Activated CD4-positive, alpha-beta T cell treated with anti-CD3 and anti-CD28 coated beads for 36 hours (primary cell): Measurements from ENCODE around the gene EMILIN2. TPM values are rescaled to one million over a fixed set of nuclear protein-coding genes. Genes with fewer than 3 reads are reported as not detected.
A peak's percentile ranks its signal among the peaks of the same experiment; 100 is the strongest.

Source experiments
- ATAC-seq: fragments of 200-7000 bp; cut with Tn5 transposase; one replicate; pipeline ENCODE4 v1.10.0; 2021; ENCODE audit warnings: mild to moderate bottlenecking, moderate library complexity
- CTCF ChIA-PET: fragments of 350-600 bp; sonication (Branson Sonifier 250); formaldehyde crosslinking; loops from one replicate; lab custom pipeline; 2021; ENCODE audit warnings: antibody characterized with exemption; lab: Charles Lee
- POLR2A ChIA-PET: fragments of 350-600 bp; sonication (Branson Sonifier 250); formaldehyde crosslinking; loops from one replicate; lab custom pipeline; 2021; ENCODE audit warnings: antibody characterized with exemption, inconsistent platforms; lab: Charles Lee
- DNase-seq: peaks from one replicate; pipeline ENCODE4 v3.0.0-alpha.2; 2020
- H3K27ac Mint-ChIP-seq: one replicate; pipeline ENCODE4 v1.8.0; 2021; ENCODE audit warnings: mixed read lengths
- H3K27me3 Mint-ChIP-seq: one replicate; pipeline ENCODE4 v1.8.0; 2021; ENCODE audit warnings: mixed read lengths
- H3K36me3 Mint-ChIP-seq: one replicate; pipeline ENCODE4 v1.8.0; 2021; ENCODE audit warnings: low read depth, mixed read lengths
- H3K4me1 Mint-ChIP-seq: one replicate; pipeline ENCODE4 v1.8.0; 2021; ENCODE audit warnings: mixed read lengths
- H3K4me3 Mint-ChIP-seq: one replicate; pipeline ENCODE4 v1.8.0; 2021; ENCODE audit warnings: mild to moderate bottlenecking, moderate library complexity, mixed read lengths
- H3K9me3 Mint-ChIP-seq: one replicate; pipeline ENCODE4 v1.8.0; 2021; ENCODE audit warnings: low read depth, mixed read lengths
- intact Hi-C, 2 experiments: fragments of 100-400 bp; cut with DNase I in 1 of 2; cut with micrococcal nuclease in 1 of 2; formaldehyde crosslinking; loops; one replicate each; pipeline versions ENCODE4 v1.14.2 to v1.15.1; 2022 to 2024; cut with DNase I, micrococcal nuclease
- total RNA-seq, 2 experiments: library from RNA; stranded (reverse); gene quantifications; one replicate each; pipeline ENCODE4 v1.2.3, GENCODE V29; 2021

EMILIN2 gene
- total RNA-seq, 2 experiments from 2014 or later: 12.0 to 15.7 TPM

DNA sequence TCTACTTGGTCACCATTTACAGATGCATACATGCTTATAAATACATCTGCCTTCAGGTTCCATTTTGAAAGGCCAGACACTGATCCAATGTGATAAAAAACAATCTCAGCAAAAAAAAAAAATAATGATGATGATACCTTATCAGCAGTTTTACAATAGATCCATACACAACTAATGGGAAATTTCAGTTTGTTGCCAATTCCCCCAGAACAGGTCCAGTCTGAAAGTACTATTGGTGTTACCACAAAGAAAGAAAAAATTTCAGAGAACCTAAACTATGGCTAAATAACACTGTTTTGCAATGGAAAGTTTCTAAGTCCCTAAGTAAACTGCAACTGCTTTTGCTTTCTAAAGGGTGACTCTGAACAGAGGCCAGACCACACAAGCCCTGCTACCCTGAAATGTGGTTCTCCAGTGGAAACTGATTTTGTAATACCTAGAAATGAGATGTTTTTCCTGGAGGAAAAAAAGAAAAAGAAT, 112.1 kb downstream of the EMILIN2 start:
- DNase-seq: peak; percentile 63
- H3K27me3 Mint-ChIP-seq: no peaks in the 10 kb centered on the region
- H3K4me3 Mint-ChIP-seq: peak overlapping the region; percentile 71
- no peaks in the 10 kb centered on the region for H3K9me3 Mint-ChIP-seq
- CTCF ChIA-PET: interaction anchor here (0.6 to 9.9 kb wide), 14 partner anchors 7 to 292 kb away, joined by 3 to 158 read pairs (median 8); partner anchors contain the start of gene MYL12A
- ATAC-seq: no peak
- POLR2A ChIA-PET: interaction anchor here (0.8 to 1.3 kb wide), 3 partner anchors 10 to 27 kb away, joined by 3 to 5 read pairs (median 3); no protein-coding TSS in a partner anchor
- peak overlapping the region; percentile 100 for H3K27ac Mint-ChIP-seq
- intact Hi-C loops: loop anchor here (1.0 to 2.0 kb wide), 2 partner anchors 101 to 636 kb away; no protein-coding TSS in a partner anchor
- H3K36me3 Mint-ChIP-seq: peaks cover 71% of the 10 kb centered on the region
- H3K4me1 Mint-ChIP-seq: peaks cover 90% of the 10 kb centered on the region

GRCh38 chr18:2959341-2959740, 112.5 kb downstream of the EMILIN2 start:
- intact Hi-C loops: loop anchor here (1.0 to 2.0 kb wide), 2 partner anchors 101 to 635 kb away; no protein-coding TSS in a partner anchor
- ChIA-PET CTCF (interaction anchor here (0.6 to 9.9 kb wide), 16 partner anchors 8 to 291 kb away, joined by 3 to 158 read pairs (median 7); partner anchors contain the start of gene MYL12A), POLR2A (interaction anchor here (0.8 to 1.3 kb wide), 3 partner anchors 10 to 26 kb away, joined by 3 to 5 read pairs (median 3); no protein-coding TSS in a partner anchor)
- Mint-ChIP-seq H3K36me3 (peaks cover 67% of the 10 kb centered on the region), H3K4me1 (peaks cover 90% of the 10 kb centered on the region), H3K27ac (peak overlapping the region; percentile 100), H3K9me3 (no peaks in the 10 kb centered on the region), H3K4me3 (peak overlapping the region; percentile 71), H3K27me3 (no peaks in the 10 kb centered on the region)
- DNase-seq: no peak
- ATAC-seq: no peak

- Mint-ChIP-seq H3K9me3 (no peaks in the 10 kb centered on the region), H3K36me3 (peaks cover 62% of the 10 kb centered on the region), H3K4me3 (peak overlapping the region; percentile 71), H3K27me3 (no peaks in the 10 kb centered on the region), H3K4me1 (peaks cover 90% of the 10 kb centered on the region), H3K27ac (peak overlapping the region; percentile 100)
- DNase-seq (no peak), ATAC-seq (peak; percentile 28)
- ChIA-PET CTCF (interaction anchor here (0.7 to 9.9 kb wide), 15 partner anchors 9 to 336 kb away, joined by 3 to 158 read pairs (median 4); no protein-coding TSS in a partner anchor), POLR2A (interaction anchor here (0.7 to 3.9 kb wide), 11 partner anchors 9 to 498 kb away, joined by 3 to 40 read pairs (median 5); no protein-coding TSS in a partner anchor)
- intact Hi-C loops: loop anchor here (1.0 to 5.0 kb wide), 14 partner anchors 11 to 644 kb away; partner anchors contain the start of genes SMCHD1 (in 2 of the 2), LPIN2 (in 1 of the 2) and TGIF1 (in 1 of the 2)
Measured at GRCh38 chr18:2960983-2961696, 114.3 kb downstream of the EMILIN2 start.

GRCh38 chr18:2961821-2962220, 115.0 kb downstream of the EMILIN2 start:
- peak overlapping the region; percentile 71 for H3K4me3 Mint-ChIP-seq
- POLR2A ChIA-PET: interaction anchor here (0.6 to 3.9 kb wide), 8 partner anchors 8 to 652 kb away, joined by 3 to 40 read pairs (median 6); no protein-coding TSS in a partner anchor
- ATAC-seq: peak; percentile 21
- peaks cover 62% of the 10 kb centered on the region for H3K36me3 Mint-ChIP-seq
- no peaks in the 10 kb centered on the region for H3K27me3 Mint-ChIP-seq
- intact Hi-C loops: loop anchor here (2.0 to 5.0 kb wide), 7 partner anchors 29 to 643 kb away; partner anchors contain the start of genes SMCHD1 (in 1 of the 2) and TGIF1 (in 1 of the 2)
- H3K9me3 Mint-ChIP-seq: no peaks in the 10 kb centered on the region
- H3K27ac Mint-ChIP-seq: peak overlapping the region; percentile 100
- DNase-seq: peak; percentile 54
- peaks cover 90% of the 10 kb centered on the region for H3K4me1 Mint-ChIP-seq
- CTCF ChIA-PET: interaction anchor here (0.7 to 9.9 kb wide), 16 partner anchors 9 to 336 kb away, joined by 3 to 158 read pairs (median 4); no protein-coding TSS in a partner anchor

DNA sequence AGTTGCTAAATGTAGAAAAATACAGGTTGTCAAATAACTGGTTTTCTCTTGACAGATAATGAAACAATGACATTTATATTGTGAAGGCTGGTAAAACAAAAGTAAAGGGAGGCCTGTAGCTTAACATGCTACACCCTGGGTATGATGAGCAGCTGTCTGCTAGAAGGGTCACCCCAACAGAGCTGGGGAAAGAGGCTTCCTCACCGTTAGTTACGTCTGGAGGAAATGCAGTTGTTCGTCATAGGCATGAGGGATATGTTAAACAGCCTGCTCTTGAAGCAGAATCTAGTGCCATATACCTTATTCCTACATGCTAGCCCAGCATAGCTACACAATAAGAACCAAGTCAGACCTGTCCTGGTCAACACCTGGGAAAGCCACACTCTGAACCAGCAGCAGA, 116.2 kb downstream of the EMILIN2 start:
- ChIA-PET POLR2A (interaction anchor here (0.5 to 3.9 kb wide), 5 partner anchors 9 to 192 kb away, joined by 3 to 40 read pairs (median 3); no protein-coding TSS in a partner anchor), CTCF (interaction anchor here (0.6 to 9.9 kb wide), 11 partner anchors 8 to 318 kb away, joined by 3 to 158 read pairs (median 4); no protein-coding TSS in a partner anchor)
- H3K4me1 Mint-ChIP-seq: peaks cover 90% of the 10 kb centered on the region
- DNase-seq (peak; percentile 74), ATAC-seq (peak; percentile 65)
- peaks cover 59% of the 10 kb centered on the region for H3K36me3 Mint-ChIP-seq
- H3K9me3 Mint-ChIP-seq: no peaks in the 10 kb centered on the region
- H3K4me3 Mint-ChIP-seq: peak overlapping the region; percentile 71
- intact Hi-C loops: loop anchor here (1.0 to 5.0 kb wide), 7 partner anchors 8 to 489 kb away; partner anchors contain the start of genes SMCHD1 (in 1 of the 2) and TGIF1 (in 1 of the 2)
- no peaks in the 10 kb centered on the region for H3K27me3 Mint-ChIP-seq
- peak overlapping the region; percentile 100 for H3K27ac Mint-ChIP-seq

DNA sequence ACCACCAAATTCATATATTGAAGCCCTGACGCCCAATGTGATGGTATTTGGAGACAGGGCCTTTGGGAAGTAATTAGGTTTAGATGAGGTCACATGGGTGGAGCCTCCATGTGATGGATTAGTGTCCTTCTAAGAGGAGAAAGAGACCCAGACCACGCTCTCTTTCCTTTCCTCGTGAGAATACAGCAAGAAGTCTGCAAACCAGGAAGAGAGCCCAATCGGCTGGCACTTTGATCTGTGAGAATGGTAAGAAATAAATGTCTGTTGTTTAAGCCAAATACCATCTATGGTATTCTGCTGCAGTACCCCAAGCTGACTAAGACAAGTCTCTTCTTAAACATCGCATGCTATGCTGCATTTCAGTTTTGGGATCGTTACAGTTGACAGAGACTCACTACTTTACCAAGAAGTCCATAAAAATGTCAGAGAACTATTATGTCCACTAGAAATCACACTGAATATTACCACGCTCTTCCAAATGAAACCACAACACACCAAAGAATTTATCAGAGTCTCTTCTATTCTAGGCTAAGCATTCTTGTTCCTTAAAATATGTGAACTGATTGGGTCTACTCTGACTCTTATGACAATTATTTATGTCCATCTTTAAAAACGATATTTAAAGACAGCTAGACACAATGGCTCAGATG, 117.7 kb downstream of the EMILIN2 start:
- H3K36me3 Mint-ChIP-seq: peaks cover 63% of the 10 kb centered on the region
- peaks cover 93% of the 10 kb centered on the region for H3K4me1 Mint-ChIP-seq
- POLR2A ChIA-PET: interaction anchor here (0.6 kb wide), 1 partner anchor 1036 kb away, joined by 4 read pairs; no protein-coding TSS in a partner anchor
- H3K9me3 Mint-ChIP-seq: no peaks in the 10 kb centered on the region
- intact Hi-C loops: loop anchor here (5.0 kb wide), 5 partner anchors 33 to 488 kb away; partner anchors contain the start of genes SMCHD1 (in 1 of the 2) and TGIF1 (in 1 of the 2)
- CTCF ChIA-PET: interaction anchor here (0.6 to 9.9 kb wide), 9 partner anchors 7 to 99 kb away, joined by 3 to 158 read pairs (median 7); no protein-coding TSS in a partner anchor
- peak; percentile 0 for ATAC-seq
- no peaks in the 10 kb centered on the region for H3K27me3 Mint-ChIP-seq
- DNase-seq: no peak
- peak overlapping the region; percentile 100 for H3K27ac Mint-ChIP-seq
- peak overlapping the region; percentile 56 for H3K4me3 Mint-ChIP-seq

Other genes starting within 250 kb of the EMILIN2 start
- 100 to 1,000 TPM in 1 of 2 experiments, 10 to 100 TPM in 1; 89.5 to 121 TPM for gene SMCHD1, start 191.3 kb upstream of the EMILIN2 start, total RNA-seq
- gene LPIN2, start 166.1 kb downstream of the EMILIN2 start, total RNA-seq: 10 to 100 TPM; 82.6 to 95.3 TPM